Neural cell (in vitro differentiated cells): ENCODE measurements around the gene PHLPP1.

ENCODE experiments used
- CTCF ChIP-seq: fragments of 450-650 bp; IDR thresholded peaks from 2 replicates; pipeline ENCODE4 v1.5.1; 2014; ENCODE audit warnings: antibody characterized with exemption, mild to moderate bottlenecking, moderate library complexity; ENCODE audit not compliant: poor library complexity, severe bottlenecking
- POLR2AphosphoS5 ChIP-seq: IDR thresholded peaks from 2 replicates; pipeline ENCODE4 v1.6.1; 2012
- REST ChIP-seq: IDR thresholded peaks from 2 replicates; pipeline ENCODE4 v1.6.1; 2012; ENCODE audit warnings: borderline replicate concordance
- SMC3 ChIP-seq: fragments of 450-650 bp; conservative IDR thresholded peaks from 2 replicates; pipeline ENCODE4 v1.6.1; 2014; ENCODE audit warnings: antibody characterized with exemption, mild to moderate bottlenecking, moderate library complexity; ENCODE audit not compliant: poor library complexity

GRCh38 chr18:62833494-62833893 is 118.2 kb downstream of the PHLPP1 start:
- TF ChIP-seq SMC3 = no peak
- no peak for TF ChIP-seq POLR2AphosphoS5
- no peak for TF ChIP-seq CTCF
- TF ChIP-seq REST = no peak
